A549 (cell line): ENCODE measurements around the gene EFNA5. TPM values are rescaled to one million over a fixed set of nuclear protein-coding genes. Genes with fewer than 3 reads are reported as not detected.
A peak's percentile ranks its signal among the peaks of the same experiment; 100 is the strongest.
"Not testable (repeated sequence)": the region's sequence is repeated elsewhere in the genome, so short reads cannot be mapped to it uniquely, and the experiment has no call there.

Experiments used
- ATAC-seq, 2 experiments: fragments of 200-7000 bp in 1 of 2; fragments of >200 bp in 1 of 2; cut with Nextera tagmentation in 1 of 2; cut with Tn5 transposase in 1 of 2; 3 replicates each; pipeline versions ENCODE4 v1.8.0 to v1.9.1; 2018 to 2020; ENCODE audit warnings: mild to moderate bottlenecking in 1 of 2, moderate library complexity in 1 of 2
- CTCF ChIA-PET: fragments of 300-600 bp; sonication (Branson Sonifier 250); formaldehyde crosslinking; extraction: SDS; loops from one replicate; lab custom pipeline; 2021; ENCODE audit warnings: antibody characterized with exemption, inconsistent platforms; lab: Yijun Ruan, JAX
- POLR2A ChIA-PET: fragments of 350-600 bp; formaldehyde crosslinking; extraction: SDS; loops from one replicate; lab custom pipeline; 2021; ENCODE audit warnings: antibody characterized with exemption, inconsistent platforms; lab: Yijun Ruan, JAX
- DNase-seq, 2 experiments: peaks; one replicate each; pipeline versions ENCODE4 v3.0.0 to v3.0.0-alpha.2; 2011 to 2016; ENCODE audit warnings: low read depth in 1 of 2, low spot score in 1 of 2
- FAIRE-seq: peaks from 2 replicates; lab custom pipeline; 2011; peaks lifted over from hg19 to GRCh38; lab: Jason Lieb, UNC
- H3K27ac ChIP-seq, 2 experiments: fragments of >200 bp; sonication (Bioruptor Twin); formaldehyde crosslinking; 3 replicates each; pipeline ENCODE4 v1.5.1; 2016 to 2017
- H3K4me1 ChIP-seq: fragments of >200 bp; sonication (Bioruptor Twin); formaldehyde crosslinking; 3 replicates; pipeline ENCODE4 v1.6.1; 2016
- H3K4me2 ChIP-seq: fragments of >200 bp; sonication (Bioruptor Twin); formaldehyde crosslinking; 3 replicates; pipeline ENCODE4 v1.6.1; 2016
- H3K4me3 ChIP-seq: fragments of >200 bp; sonication (Bioruptor Twin); formaldehyde crosslinking; 3 replicates; pipeline ENCODE4 v1.5.1; 2016
- H3K9me3 ChIP-seq: fragments of >200 bp; sonication (Bioruptor Twin); formaldehyde crosslinking; 3 replicates; pipeline ENCODE4 v1.6.1; 2016
- CHD4 ChIP-seq: fragments of 200-600 bp; sonication (generic); IDR thresholded peaks from 2 replicates; pipeline ENCODE4 v1.6.1; 2016; ENCODE audit warnings: antibody characterized with exemption, mild to moderate bottlenecking, borderline replicate concordance
- EHMT2 ChIP-seq: fragments of 200-600 bp; sonication (generic); IDR thresholded peaks from 2 replicates; pipeline ENCODE4 v1.6.1; 2016; ENCODE audit warnings: antibody characterized with exemption, low read depth, mild to moderate bottlenecking, moderate library complexity
- ESRRA ChIP-seq: fragments of 150-350 bp; IDR thresholded peaks from 2 replicates; pipeline ENCODE4 v1.6.1; 2014; ENCODE audit warnings: mild to moderate bottlenecking, low read length, borderline replicate concordance
- HEYL ChIP-seq: fragments of 250-450 bp; sonication (Bioruptor Pico); IDR thresholded peaks from 2 replicates; pipeline ENCODE4 v1.8.0; 2021; ENCODE audit warnings: mild to moderate bottlenecking, moderate library complexity
- HOXB5 ChIP-seq: fragments of 250-450 bp; sonication (Bioruptor Pico); IDR thresholded peaks from 2 replicates; pipeline ENCODE4 v1.5.0; 2020; ENCODE audit warnings: mild to moderate bottlenecking, moderate library complexity
- JUN ChIP-seq, 2 experiments: fragments of >200 bp; sonication (Bioruptor Twin); formaldehyde crosslinking; IDR thresholded peaks; 2 replicates in 1 of 2; 3 replicates in 1 of 2; pipeline ENCODE4 v1.6.1; 2016 to 2017
- JUNB ChIP-seq: fragments of >200 bp; sonication (Bioruptor Twin); formaldehyde crosslinking; IDR thresholded peaks from 2 replicates; pipeline ENCODE4 v1.6.1; 2016
- KDM5A ChIP-seq: fragments of 200-600 bp; sonication (generic); IDR thresholded peaks from 2 replicates; pipeline ENCODE4 v1.6.1; 2016; ENCODE audit warnings: antibody characterized with exemption, mild to moderate bottlenecking
- MAFK ChIP-seq: fragments of 450-650 bp; IDR thresholded peaks from 2 replicates; pipeline ENCODE4 v1.6.1; 2014; ENCODE audit not compliant: partially characterized antibody
- MAZ ChIP-seq: fragments of 150-350 bp; IDR thresholded peaks from 2 replicates; pipeline ENCODE4 v1.6.1; 2014; ENCODE audit warnings: antibody characterized with exemption, low read depth, low read length, borderline replicate concordance
- MYC ChIP-seq: IDR thresholded peaks from 2 replicates; pipeline ENCODE4 v1.6.1; 2012; ENCODE audit warnings: mild to moderate bottlenecking, inconsistent platforms, low read length, improper control_type of control experiment, borderline replicate concordance
- NR3C1 ChIP-seq: fragments of >200 bp; sonication (Bioruptor Twin); formaldehyde crosslinking; IDR thresholded peaks from 3 replicates; pipeline ENCODE4 v1.6.1; 2017
- PHF8 ChIP-seq: fragments of 200-600 bp; sonication (generic); IDR thresholded peaks from 2 replicates; pipeline ENCODE4 v1.6.1; 2016; ENCODE audit warnings: low read depth, mild to moderate bottlenecking, antibody characterized with exemption, moderate library complexity, borderline replicate concordance
- POLR2AphosphoS2 ChIP-seq: conservative IDR thresholded peaks from 2 replicates; pipeline ENCODE4 v1.6.1; 2012; ENCODE audit warnings: low read length, improper control_type of control experiment, inconsistent platforms
- RARB ChIP-seq: fragments of 250-450 bp; sonication (Bioruptor Pico); IDR thresholded peaks from 2 replicates; pipeline ENCODE4 v1.8.0; 2021; ENCODE audit warnings: mild to moderate bottlenecking, moderate library complexity
- RCOR1 ChIP-seq: fragments of 150-350 bp; IDR thresholded peaks from 2 replicates; pipeline ENCODE4 v1.6.1; 2014; ENCODE audit warnings: antibody characterized with exemption, low read length, low read depth
- RFX5 ChIP-seq: fragments of 450-650 bp; IDR thresholded peaks from 2 replicates; pipeline ENCODE4 v1.7.1; 2014; ENCODE audit warnings: antibody characterized with exemption, mild to moderate bottlenecking, moderate library complexity
- TP53 ChIP-seq: fragments of 250-450 bp; sonication (Bioruptor Pico); IDR thresholded peaks from 2 replicates; pipeline ENCODE4 v1.5.0; 2021; ENCODE audit warnings: mild to moderate bottlenecking, moderate library complexity
- ZC3H11A ChIP-seq: fragments of 450-650 bp; IDR thresholded peaks from 2 replicates; pipeline ENCODE4 v1.6.1; 2014; ENCODE audit warnings: antibody characterized with exemption, mild to moderate bottlenecking
- ZFP36 ChIP-seq: fragments of 450-650 bp; IDR thresholded peaks from 2 replicates; pipeline ENCODE4 v1.6.1; 2014; ENCODE audit warnings: borderline replicate concordance; ENCODE audit not compliant: partially characterized antibody
- WGBS: methylation state at CpG from one replicate; pipeline ENCODE4 v1.1.6; 2017; ENCODE audit errors: missing lambda C conversion rate; 5-methylcytosine and 5-hydroxymethylcytosine counted together
- polyA plus RNA-seq, 4 experiments: library from polyadenylated mRNA; depleted of rRNA in 3 of 4; stranded (reverse); fragments of >200 nt; fragmentation: RNase III in 1 of 4; extraction: RNeasy Plus Mini Kit Qiagen cat#74134 plus additional on column Dnase treatment in 1 of 4; gene quantifications; 2 replicates in 3 of 4; 3 replicates in 1 of 4; pipeline ENCODE4 v1.2.3, GENCODE V29; 2011 to 2017
- TF ChIP-seq, protein P1 (sequence below): IDR thresholded peaks from 2 replicates; pipeline ENCODE4 v1.6.1; 2012
- TF ChIP-seq, protein P2 (sequence below): fragments of 250-450 bp; sonication (Bioruptor Pico); IDR thresholded peaks from 2 replicates; pipeline ENCODE4 v1.5.0; 2020; ENCODE audit warnings: low read depth, mild to moderate bottlenecking, moderate library complexity
- TF ChIP-seq, protein P3 (sequence below): fragments of >200 bp; sonication (Bioruptor Twin); formaldehyde crosslinking; IDR thresholded peaks from 3 replicates; pipeline ENCODE4 v1.6.1; 2016
- TF ChIP-seq, protein P4 (sequence below): IDR thresholded peaks from 2 replicates; pipeline ENCODE4 v1.6.1; 2012; ENCODE audit warnings: low read depth, borderline replicate concordance

EFNA5 gene
- polyA plus RNA-seq, 2 of the 4 experiments (the other 2 are of a cell fraction), result 8.5 to 20.7 TPM

DNA sequence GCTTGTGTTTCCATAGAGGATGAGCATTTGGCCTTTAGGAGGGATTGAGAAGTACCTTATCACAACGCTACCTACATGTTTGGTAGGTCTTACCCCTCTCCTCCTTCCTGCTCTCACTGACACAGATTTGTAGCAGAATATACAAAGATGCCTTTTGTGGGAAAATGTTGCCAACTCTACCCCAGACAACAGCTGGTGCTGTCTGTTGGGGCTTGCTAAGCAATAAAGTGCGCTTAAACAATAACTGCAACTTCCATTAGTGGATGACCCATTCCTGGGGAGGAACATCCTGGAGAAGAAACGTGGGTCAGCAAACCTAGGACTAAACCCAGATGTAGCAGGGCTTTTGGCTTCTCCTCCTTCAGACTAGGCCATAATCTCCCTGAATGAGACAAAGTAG is 174.3 kb downstream of the EFNA5 start:
- no peak for ATAC-seq

DNA sequence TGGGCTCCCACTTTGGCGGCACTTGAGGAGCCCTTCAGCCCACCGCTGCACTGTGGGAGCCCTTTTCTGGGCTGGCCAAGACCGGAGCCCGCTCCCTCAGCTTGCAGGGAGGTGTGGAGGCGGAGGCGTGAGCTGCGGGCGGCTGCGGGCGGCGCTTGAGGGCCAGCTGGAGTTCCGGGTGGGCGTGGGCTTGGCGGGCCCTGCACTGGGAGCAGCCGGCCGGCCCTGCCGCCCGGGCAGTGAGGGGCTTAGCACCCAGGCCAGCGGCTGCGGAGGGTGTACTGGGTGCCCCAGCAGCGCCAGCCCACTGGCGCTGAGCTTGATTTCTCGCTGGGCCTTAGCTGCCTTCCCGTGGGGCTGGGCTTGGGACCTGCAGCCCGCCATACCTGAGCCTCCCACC is 176.6 kb downstream of the EFNA5 start:
- H3K9me3 ChIP-seq, POLR2A ChIA-PET, ATAC-seq, H3K4me1 ChIP-seq, FAIRE-seq, H3K4me2 ChIP-seq, H3K27ac ChIP-seq, DNase-seq, H3K4me3 ChIP-seq: not testable (repeated sequence)
- WGBS, result 96% methylated on average over 13 of the region's 25 CpGs
- CTCF ChIA-PET, result interaction anchor here (1.2 kb wide), 1 partner anchor 19 kb away, joined by 3 read pairs; no protein-coding TSS in a partner anchor

More for the DNA sequence above, 174.3 kb downstream of the EFNA5 start:
- POLR2A ChIA-PET, result no interaction called here
- no peak overlapping the region for H3K4me3 ChIP-seq
- WGBS, result 90% methylated on average over 3 of the region's 3 CpGs
- H3K27ac ChIP-seq, result no peak overlapping the region
- peaks cover 12% of the 10 kb centered on the region for H3K4me1 ChIP-seq
- no peaks in the 10 kb centered on the region for H3K9me3 ChIP-seq
- TF ChIP-seq ZC3H11A, result no peak
- TF ChIP-seq TP53 (CRISPR knock-in tag), result no peak
- TF ChIP-seq RFX5, result no peak
- no peak for TF ChIP-seq ZFP36
- TF ChIP-seq JUNB, result no peak
- no peak for TF ChIP-seq RARB (CRISPR knock-in tag)
- no peak for TF ChIP-seq NR3C1
- TF ChIP-seq, protein P1, sequence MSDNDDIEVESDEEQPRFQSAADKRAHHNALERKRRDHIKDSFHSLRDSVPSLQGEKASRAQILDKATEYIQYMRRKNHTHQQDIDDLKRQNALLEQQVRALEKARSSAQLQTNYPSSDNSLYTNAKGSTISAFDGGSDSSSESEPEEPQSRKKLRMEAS, result no peak
- TF ChIP-seq JUN (IDR thresholded peaks at IDR 0.05), result no peak
- TF ChIP-seq MAFK, result no peak
- TF ChIP-seq CHD4, result no peak
- TF ChIP-seq MAZ, result no peak
- TF ChIP-seq HEYL, result no peak
- no peak for TF ChIP-seq RCOR1
- TF ChIP-seq, protein P2, sequence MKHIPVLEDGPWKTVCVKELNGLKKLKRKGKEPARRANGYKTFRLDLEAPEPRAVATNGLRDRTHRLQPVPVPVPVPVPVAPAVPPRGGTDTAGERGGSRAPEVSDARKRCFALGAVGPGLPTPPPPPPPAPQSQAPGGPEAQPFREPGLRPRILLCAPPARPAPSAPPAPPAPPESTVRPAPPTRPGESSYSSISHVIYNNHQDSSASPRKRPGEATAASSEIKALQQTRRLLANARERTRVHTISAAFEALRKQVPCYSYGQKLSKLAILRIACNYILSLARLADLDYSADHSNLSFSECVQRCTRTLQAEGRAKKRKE (CRISPR knock-in tag), result no peak
- TF ChIP-seq HOXB5 (CRISPR knock-in tag), result no peak
- TF ChIP-seq, protein P3, sequence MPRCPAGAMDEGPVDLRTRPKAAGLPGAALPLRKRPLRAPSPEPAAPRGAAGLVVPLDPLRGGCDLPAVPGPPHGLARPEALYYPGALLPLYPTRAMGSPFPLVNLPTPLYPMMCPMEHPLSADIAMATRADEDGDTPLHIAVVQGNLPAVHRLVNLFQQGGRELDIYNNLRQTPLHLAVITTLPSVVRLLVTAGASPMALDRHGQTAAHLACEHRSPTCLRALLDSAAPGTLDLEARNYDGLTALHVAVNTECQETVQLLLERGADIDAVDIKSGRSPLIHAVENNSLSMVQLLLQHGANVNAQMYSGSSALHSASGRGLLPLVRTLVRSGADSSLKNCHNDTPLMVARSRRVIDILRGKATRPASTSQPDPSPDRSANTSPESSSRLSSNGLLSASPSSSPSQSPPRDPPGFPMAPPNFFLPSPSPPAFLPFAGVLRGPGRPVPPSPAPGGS, result no peak
- TF ChIP-seq EHMT2, result no peak
- no peak for TF ChIP-seq ESRRA
- CTCF ChIA-PET, result interaction anchor here (0.6 kb wide), 1 partner anchor 8 kb away, joined by 4 read pairs; no protein-coding TSS in a partner anchor
- no peak for FAIRE-seq
- no peak overlapping the region for H3K4me2 ChIP-seq
- no peak for DNase-seq

DNA sequence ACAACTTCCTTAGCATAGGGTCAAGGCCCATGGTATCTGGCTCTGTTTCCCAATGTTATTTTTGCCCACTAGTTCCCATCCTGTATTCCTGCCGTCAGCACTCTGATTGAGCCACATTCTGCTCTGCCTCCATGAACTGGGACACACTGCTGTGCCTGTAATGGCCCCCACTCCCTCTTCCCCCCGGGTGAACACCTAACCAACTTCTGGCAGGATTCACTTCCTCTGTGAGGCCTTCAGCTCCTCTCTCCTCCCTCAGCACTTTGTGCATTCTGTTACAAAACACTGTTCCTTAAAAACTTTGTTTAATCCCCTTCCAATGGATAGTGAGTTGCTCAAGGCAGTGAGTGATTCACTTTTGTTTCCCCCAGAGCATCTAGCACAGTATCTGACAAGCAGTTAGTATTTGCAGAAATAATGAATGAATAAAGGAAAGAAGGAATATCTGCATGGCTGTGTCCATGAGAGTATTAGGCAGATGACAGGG is 183.6 kb downstream of the EFNA5 start:
- FAIRE-seq (no peak), ATAC-seq (peak in 1 of 2 experiments; percentile 14; a peak in 1 of 6 replicates), DNase-seq (no peak)
- Histone ChIP-seq H3K27ac (peak overlapping the region in 1 of 2 experiments; percentile 59; a peak in 4 of 6 replicates), H3K4me2 (no peak overlapping the region), H3K4me1 (peaks cover 44% of the 10 kb centered on the region), H3K4me3 (no peak overlapping the region), H3K9me3 (no peaks in the 10 kb centered on the region)
- WGBS, result 48% methylated on average over 2 of the region's 2 CpGs
- ChIA-PET CTCF (interaction anchor here (0.7 kb wide), 1 partner anchor 13 kb away, joined by 3 read pairs; no protein-coding TSS in a partner anchor), POLR2A (no interaction called here)
- TF ChIP-seq POLR2AphosphoS2 (no peak), KDM5A (no peak), PHF8 (no peak), MYC (no peak)
- TF ChIP-seq, protein P4, sequence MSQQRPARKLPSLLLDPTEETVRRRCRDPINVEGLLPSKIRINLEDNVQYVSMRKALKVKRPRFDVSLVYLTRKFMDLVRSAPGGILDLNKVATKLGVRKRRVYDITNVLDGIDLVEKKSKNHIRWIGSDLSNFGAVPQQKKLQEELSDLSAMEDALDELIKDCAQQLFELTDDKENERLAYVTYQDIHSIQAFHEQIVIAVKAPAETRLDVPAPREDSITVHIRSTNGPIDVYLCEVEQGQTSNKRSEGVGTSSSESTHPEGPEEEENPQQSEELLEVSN, result no peak
